Measurements from ENCODE around the gene TMC5. TPM values are rescaled to one million over a fixed set of nuclear protein-coding genes. Genes with fewer than 3 reads are reported as not detected.

Gene TMC5
- total RNA-seq, 1 experiment from 2014 or later: 1.2 TPM

DNA sequence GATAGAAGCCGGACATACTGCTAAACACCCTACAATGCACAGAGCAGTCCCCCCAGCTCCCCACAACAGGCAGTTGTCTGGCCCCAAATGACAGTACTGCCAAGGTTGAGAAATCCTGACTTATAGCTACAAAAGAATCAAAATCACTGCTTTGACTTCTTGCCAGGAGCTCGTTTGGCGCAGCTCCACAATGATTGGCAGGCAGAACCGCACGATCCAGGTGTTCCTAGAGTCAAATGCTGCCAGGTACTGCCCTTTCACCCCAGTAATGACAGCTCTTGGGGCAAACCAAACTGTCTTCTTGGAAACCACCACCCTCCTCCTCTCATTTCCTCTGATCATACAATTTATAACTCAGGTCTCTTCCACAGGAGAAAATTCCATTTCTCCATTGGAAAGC lies 2.2 kb upstream of the TMC5 start:
- Histone ChIP-seq H2AFZ (ENCODE audit: low read length) (no peak overlapping the region), H3K14ac (ENCODE audit: insufficient read depth, low read length) (no peak overlapping the region), H3T11ph (ENCODE audit: low read length) (no peak overlapping the region), H2BK15ac (ENCODE audit: low read depth, low read length) (no peak overlapping the region), H4K91ac (ENCODE audit: insufficient read length, low read depth, low read length) (no peak overlapping the region), H3K23ac (ENCODE audit: insufficient read length, low read depth, low read length) (no peak overlapping the region), H4K20me1 (ENCODE audit: control insufficient read depth, insufficient read depth, insufficient read length) (no peaks in the 10 kb centered on the region), H2BK12ac (ENCODE audit: insufficient read length, low read depth, low read length) (no peak overlapping the region), H3K4me1 (ENCODE audit: insufficient read depth, low read length) (no peaks in the 10 kb centered on the region), H4K5ac (ENCODE audit: insufficient read length, low read depth, low read length) (no peak overlapping the region), H3K18ac (ENCODE audit: insufficient read length, low read depth, low read length) (no peak overlapping the region), H3K4me2 (ENCODE audit: insufficient read depth, insufficient read length, low read length) (no peak overlapping the region), H3K4ac (ENCODE audit: low read depth, low read length) (no peak overlapping the region), H2AK5ac (ENCODE audit: insufficient read length, low read length) (no peak overlapping the region), H3K79me1 (ENCODE audit: insufficient read depth, low read depth, low read length, poor library complexity, severe bottlenecking) (no peaks in the 10 kb centered on the region), H3K56ac (ENCODE audit: insufficient read length, low read depth, low read length) (no peak overlapping the region), H3K79me2 (ENCODE audit: insufficient read depth, low read length) (no peaks in the 10 kb centered on the region), H3K27me3 (ENCODE audit: insufficient read depth, low read length) (peaks cover 3% of the 10 kb centered on the region; the same call in 1 of the 2 replicates), H3K23me2 (ENCODE audit: insufficient read length, low read depth, low read length, poor library complexity, severe bottlenecking) (peaks cover 5% of the 10 kb centered on the region), H3K9me3 (ENCODE audit: control insufficient read depth, low read depth, low read length) (no peaks in the 10 kb centered on the region), H3K27ac (ENCODE audit: insufficient read length, low read depth, low read length) (no peak overlapping the region), H2BK5ac (ENCODE audit: insufficient read length, low read length) (no peak overlapping the region), H4K8ac (replicated peaks; ENCODE audit: insufficient read length, low read depth, low read length) (no peak overlapping the region), H3K9ac (ENCODE audit: extremely low read depth, insufficient read length, low read length) (no peak overlapping the region), H2BK20ac (ENCODE audit: low read depth, low read length, poor library complexity, severe bottlenecking) (no peak overlapping the region), H2BK120ac (ENCODE audit: low read depth, low read length, poor library complexity, severe bottlenecking) (no peak overlapping the region)
- no peaks in the 10 kb centered on the region for H3K36me3 Mint-ChIP-seq (ENCODE audit: insufficient read depth in 1 of 3, low read depth in 3 of 3)
- H3K4me3 Mint-ChIP-seq: no peak overlapping the region
- WGBS (ENCODE audit: extremely low coverage, insufficient read length, low lambda C conversion rate): no CpG with 5 or more reads among the region's 5 CpGs
- peaks cover 13 to 14% of the 10 kb centered on the region in 2 experiments for H3K4me1 Mint-ChIP-seq
- no peak overlapping the region for H3K27ac Mint-ChIP-seq
- no peak for DNase-seq
- TF ChIP-seq, protein P1, sequence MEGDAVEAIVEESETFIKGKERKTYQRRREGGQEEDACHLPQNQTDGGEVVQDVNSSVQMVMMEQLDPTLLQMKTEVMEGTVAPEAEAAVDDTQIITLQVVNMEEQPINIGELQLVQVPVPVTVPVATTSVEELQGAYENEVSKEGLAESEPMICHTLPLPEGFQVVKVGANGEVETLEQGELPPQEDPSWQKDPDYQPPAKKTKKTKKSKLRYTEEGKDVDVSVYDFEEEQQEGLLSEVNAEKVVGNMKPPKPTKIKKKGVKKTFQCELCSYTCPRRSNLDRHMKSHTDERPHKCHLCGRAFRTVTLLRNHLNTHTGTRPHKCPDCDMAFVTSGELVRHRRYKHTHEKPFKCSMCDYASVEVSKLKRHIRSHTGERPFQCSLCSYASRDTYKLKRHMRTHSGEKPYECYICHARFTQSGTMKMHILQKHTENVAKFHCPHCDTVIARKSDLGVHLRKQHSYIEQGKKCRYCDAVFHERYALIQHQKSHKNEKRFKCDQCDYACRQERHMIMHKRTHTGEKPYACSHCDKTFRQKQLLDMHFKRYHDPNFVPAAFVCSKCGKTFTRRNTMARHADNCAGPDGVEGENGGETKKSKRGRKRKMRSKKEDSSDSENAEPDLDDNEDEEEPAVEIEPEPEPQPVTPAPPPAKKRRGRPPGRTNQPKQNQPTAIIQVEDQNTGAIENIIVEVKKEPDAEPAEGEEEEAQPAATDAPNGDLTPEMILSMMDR (conservative IDR thresholded peaks at IDR 0.05): no peak
- H3K9me3 Mint-ChIP-seq: no peaks in the 10 kb centered on the region
- peaks cover 13% of the 10 kb centered on the region for H3K27me3 Mint-ChIP-seq (ENCODE audit: low read depth)
